Measurements from ENCODE around the gene AHDC1. TPM values are rescaled to one million over a fixed set of nuclear protein-coding genes. Genes with fewer than 3 reads are reported as not detected.
"Not testable (repeated sequence)": the region's sequence is repeated elsewhere in the genome, so short reads cannot be mapped to it uniquely, and the experiment has no call there.

The AHDC1 gene
- total RNA-seq, 1 donor = 14.6 TPM

DNA sequence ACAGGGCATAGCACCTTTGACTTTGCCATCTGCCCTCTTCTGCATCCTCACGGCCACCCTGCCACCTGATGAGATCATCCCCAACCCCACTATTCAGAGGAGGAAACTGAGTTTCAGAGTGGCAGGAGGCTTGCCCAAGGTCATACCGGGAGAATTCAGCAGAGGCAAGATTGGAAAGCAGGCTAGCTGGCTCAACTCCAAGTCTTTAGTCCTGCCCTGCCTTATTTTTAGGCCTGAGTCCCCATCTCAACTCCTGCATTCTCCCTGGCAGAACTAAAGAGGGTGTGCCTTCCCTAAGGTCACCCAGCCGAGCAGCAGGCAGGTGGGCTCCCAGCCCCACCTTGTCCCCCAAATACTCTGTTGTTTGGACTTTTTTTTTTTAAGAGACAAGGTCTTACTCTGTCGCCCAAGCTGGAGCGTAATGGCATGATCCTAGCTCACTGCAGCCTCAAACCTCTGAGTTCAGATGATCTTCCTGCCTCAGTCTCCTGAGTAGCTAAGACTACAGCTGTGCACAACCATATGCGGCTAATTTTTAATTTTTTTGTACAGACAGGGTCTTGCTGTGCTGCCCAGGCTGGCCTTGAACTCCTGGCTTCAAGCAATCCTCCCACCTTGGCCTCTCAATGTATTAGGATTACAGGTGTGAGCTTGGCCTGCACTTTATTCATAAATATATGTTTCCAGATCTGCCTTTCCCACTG lies 44.8 kb upstream of the AHDC1 start:
- TF ChIP-seq, protein P1, sequence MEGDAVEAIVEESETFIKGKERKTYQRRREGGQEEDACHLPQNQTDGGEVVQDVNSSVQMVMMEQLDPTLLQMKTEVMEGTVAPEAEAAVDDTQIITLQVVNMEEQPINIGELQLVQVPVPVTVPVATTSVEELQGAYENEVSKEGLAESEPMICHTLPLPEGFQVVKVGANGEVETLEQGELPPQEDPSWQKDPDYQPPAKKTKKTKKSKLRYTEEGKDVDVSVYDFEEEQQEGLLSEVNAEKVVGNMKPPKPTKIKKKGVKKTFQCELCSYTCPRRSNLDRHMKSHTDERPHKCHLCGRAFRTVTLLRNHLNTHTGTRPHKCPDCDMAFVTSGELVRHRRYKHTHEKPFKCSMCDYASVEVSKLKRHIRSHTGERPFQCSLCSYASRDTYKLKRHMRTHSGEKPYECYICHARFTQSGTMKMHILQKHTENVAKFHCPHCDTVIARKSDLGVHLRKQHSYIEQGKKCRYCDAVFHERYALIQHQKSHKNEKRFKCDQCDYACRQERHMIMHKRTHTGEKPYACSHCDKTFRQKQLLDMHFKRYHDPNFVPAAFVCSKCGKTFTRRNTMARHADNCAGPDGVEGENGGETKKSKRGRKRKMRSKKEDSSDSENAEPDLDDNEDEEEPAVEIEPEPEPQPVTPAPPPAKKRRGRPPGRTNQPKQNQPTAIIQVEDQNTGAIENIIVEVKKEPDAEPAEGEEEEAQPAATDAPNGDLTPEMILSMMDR (IDR thresholded peaks at IDR 0.05; ENCODE audit: insufficient read depth, low read length) = no peak
- H3K4me3 ChIP-seq (ENCODE audit: low read depth, low read length) = no peak overlapping the region
- peak; percentile 64 for DNase-seq (ENCODE audit: low read depth)

DNA sequence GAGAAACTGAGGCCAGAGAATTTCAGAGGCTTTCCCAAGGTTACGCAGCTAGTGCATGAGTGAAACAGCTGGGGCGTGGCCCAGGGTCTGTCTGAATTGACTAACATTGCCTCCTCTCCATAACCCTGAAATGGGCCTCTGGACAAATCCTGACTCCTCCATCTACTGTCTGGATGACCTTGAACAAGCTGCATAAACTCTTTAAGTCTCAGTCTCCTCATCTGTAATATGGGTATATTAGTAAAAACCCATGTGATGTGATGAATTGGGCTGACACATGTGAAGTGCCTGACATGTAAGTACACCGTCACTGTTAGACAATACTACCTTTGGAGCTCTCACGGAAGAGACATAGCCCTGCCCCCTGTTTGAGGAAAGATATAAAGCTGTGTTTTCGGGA lies 43.4 kb upstream of the AHDC1 start:
- DNase-seq (ENCODE audit: low read depth) = no peak
- TF ChIP-seq, protein P1 (IDR thresholded peaks at IDR 0.05; ENCODE audit: insufficient read depth, low read length) = no peak
- no peak overlapping the region for H3K4me3 ChIP-seq (ENCODE audit: low read depth, low read length)

DNA sequence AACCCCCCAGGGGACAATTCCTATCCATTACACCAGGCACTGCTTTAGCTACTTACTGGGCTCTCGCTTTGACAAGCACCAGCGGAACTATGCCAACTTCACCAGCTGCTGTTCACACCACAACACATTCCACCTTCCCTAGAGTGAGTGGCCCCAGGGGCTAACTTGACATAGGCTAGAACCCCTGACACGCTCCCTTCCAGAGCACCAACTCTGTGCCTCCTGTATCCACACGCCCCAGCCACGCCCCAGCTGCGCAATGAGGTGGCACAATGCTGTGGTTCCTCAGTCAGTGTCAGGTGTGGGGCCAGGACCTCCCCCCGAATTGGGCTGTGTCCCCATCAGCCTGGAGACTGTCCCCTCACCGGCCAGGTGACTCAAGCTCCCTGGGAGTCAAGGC lies 42.7 kb upstream of the AHDC1 start:
- no peak overlapping the region for H3K4me3 ChIP-seq (ENCODE audit: low read depth, low read length)
- TF ChIP-seq, protein P1 (IDR thresholded peaks at IDR 0.05; ENCODE audit: insufficient read depth, low read length) = no peak
- peak; percentile 45 for DNase-seq (ENCODE audit: low read depth)

DNA sequence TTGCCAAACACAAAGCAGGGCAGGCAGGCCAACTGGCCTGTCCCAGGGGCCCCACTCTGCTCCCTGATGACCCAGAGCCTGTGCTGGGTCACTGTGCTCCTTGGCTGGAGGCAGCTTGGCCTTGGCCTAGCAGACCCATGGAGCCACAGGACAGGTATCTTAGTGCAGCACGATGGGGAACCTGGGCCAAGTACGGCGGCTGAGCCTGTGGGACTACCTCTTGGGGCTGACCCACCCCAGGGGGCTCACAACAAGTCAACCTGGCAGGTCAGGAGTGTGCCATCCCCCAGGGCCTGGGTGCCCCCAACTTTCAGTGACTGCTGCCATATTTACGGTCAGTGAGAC lies 41.1 kb upstream of the AHDC1 start:
- DNase-seq (ENCODE audit: low read depth) = no peak
- TF ChIP-seq, protein P1 (IDR thresholded peaks at IDR 0.05; ENCODE audit: insufficient read depth, low read length) = no peak
- no peak overlapping the region for H3K4me3 ChIP-seq (ENCODE audit: low read depth, low read length)

DNA sequence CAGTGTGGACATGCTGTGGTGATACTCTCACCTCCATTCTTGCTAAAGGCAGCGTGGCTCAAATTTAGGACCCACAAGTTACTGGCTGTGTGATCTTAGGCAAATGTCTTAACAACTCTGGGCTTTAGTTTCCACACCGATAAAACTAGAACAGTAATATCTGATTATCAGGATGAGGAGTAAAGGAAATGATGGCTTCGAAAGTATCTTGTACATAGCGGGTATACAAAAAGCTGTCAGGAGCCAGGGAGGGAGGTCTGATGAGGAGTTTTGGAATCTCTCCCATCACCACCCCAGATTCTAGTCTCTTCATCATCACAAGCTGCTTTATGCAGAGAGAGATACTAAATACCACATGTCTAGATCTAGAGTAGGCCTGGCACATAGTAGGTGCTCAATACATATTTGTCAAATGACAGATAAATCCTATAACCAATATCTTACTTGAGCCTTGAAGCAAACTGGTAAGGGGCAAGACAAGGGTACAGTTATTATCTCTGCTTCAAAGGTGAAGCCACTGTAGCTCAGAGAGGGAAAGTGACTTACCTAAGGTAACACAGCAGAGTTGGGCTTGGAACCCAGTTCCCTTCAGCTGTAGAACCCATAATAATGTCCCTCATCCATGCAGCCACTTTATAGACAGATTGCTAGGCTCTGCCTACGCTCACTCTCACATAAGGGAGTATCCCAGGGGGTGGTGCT lies 40.6 kb upstream of the AHDC1 start:
- no peak overlapping the region for H3K4me3 ChIP-seq (ENCODE audit: low read depth, low read length)
- TF ChIP-seq, protein P1 (IDR thresholded peaks at IDR 0.05; ENCODE audit: insufficient read depth, low read length) = no peak
- no peak for DNase-seq (ENCODE audit: low read depth)

DNA sequence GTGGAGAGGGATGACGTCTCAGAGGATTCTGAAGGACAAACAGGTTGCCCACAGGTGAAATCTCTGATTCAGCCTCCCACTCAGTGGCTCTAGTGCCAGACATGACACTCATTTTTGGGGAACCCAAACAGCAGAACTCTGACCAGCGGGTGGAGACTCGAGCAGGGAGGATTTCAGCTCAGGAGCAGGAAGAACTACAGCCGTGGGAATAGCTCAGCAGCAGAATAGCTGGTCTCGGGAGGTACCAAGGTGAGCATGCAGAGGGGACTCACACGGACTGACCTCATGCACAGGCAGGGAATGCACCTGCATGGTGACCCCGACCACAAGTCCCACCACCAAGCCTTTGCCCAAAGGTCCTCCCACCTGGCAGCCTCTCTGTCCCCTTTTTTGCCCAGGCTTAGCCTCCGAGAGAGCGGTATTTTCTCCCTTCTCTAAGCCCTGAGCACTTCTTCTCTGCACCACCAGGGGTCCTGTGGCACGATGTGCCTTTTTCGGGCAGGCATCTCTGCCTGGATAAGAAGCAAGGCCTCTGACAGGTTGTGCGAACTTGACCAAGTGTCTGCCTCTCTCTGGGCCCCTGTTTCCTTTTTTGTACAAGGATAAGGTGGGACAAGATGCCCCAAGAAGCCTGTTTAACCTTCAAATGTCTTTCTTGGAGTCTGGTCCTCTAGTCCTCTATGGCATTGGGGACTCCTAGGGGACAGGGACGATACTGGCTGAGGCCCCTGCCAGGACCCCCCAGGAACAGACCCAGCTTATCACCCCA lies 39.8 kb upstream of the AHDC1 start:
- H3K4me3 ChIP-seq (ENCODE audit: low read depth, low read length) = no peak overlapping the region
- TF ChIP-seq, protein P1 (IDR thresholded peaks at IDR 0.05; ENCODE audit: insufficient read depth, low read length) = peak; percentile 95

DNA sequence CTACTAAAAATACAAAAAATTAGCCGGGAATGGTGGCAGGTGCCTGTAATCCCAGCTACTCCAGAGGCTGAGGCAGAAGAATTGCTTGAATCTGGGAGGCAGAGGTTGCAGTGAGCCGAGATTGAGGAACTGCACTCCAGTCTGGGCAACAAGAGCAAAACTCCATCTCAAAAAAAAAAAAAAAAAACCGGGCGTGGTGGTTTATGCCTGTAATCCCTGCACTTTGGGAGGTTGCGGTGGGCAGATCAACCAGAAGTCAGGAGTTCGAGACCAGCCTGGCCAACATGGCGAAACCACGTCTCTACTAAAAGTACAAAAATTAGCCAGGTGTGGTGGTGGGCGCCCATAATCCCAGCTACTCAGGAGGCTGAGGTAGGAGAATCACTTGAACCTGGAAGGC lies 36.6 kb upstream of the AHDC1 start:
- not testable (repeated sequence) for H3K4me3 ChIP-seq (ENCODE audit: low read depth, low read length); DNase-seq (ENCODE audit: low read depth)

More for the DNA sequence above, 39.8 kb upstream of the AHDC1 start:
- DNase-seq (ENCODE audit: low read depth) = peak; percentile 70

All from fibroblast of the aortic adventitia (primary cell).